Tongue (tissue), 2 donors: Measurements from ENCODE around the gene SNCA. TPM values are rescaled to one million over a fixed set of nuclear protein-coding genes. Genes with fewer than 3 reads are reported as not detected.
A peak's percentile ranks its signal among the peaks of the same experiment; 100 is the strongest.

ENCODE experiments used
- DNase-seq: peaks from one replicate; pipeline ENCODE4 v3.0.0-alpha.2; 2015
- total RNA-seq: library from RNA; depleted of rRNA; stranded (reverse); fragments of >200 nt; gene quantifications from one replicate; pipeline ENCODE4 v1.2.3, GENCODE V29; 2014

The SNCA gene
- total RNA-seq, 1 donor from 2014 or later, result 17.7 TPM

DNA sequence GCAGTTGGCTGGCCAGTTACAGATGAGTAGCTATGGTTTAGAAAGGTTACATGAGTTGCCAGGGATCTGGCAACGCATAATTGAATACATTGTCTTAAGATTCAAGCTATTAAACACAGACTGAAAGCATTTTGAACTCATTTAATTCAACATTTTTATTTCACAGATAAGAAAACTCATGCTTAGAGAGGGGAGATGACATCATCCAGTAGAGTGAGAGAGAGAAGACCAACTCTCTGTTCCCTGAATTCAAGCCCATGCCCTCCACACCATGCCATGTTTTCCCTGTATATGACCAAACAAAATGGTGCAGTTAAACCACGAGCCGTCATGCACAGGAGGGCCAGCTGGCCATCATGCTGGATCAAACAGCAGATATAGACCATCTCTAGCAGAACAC lies 22.6 kb downstream of the SNCA start:
- DNase-seq, result no peak

- DNase-seq, result no peak
These were observed 23.8 kb downstream of the SNCA start for GRCh38 chr4:89813197-89813596.

- no peak for DNase-seq
These were observed 29.4 kb downstream of the SNCA start for GRCh38 chr4:89807441-89808140.

- no peak for DNase-seq
These were observed 31.7 kb downstream of the SNCA start for GRCh38 chr4:89805297-89805696.

DNA sequence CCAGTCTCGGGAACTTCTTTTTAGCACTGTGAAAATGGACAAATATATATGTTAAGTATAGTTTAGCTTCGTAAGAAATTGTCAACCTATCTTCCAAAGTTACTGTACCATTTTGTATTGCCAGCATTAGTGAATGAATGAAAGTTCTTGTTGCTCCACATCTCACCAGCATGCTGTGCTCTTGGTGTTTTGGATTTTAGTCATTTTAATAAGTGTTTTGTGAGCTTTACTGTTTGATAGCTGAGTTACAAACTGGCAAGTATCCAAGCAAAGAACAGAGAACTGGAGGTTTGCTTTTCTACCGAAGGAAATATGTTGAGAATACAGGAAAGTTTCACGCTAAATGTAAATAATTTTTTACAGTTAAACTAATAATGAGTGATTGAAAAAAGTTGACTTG lies 33.0 kb downstream of the SNCA start:
- peak; percentile 6 for DNase-seq

DNA sequence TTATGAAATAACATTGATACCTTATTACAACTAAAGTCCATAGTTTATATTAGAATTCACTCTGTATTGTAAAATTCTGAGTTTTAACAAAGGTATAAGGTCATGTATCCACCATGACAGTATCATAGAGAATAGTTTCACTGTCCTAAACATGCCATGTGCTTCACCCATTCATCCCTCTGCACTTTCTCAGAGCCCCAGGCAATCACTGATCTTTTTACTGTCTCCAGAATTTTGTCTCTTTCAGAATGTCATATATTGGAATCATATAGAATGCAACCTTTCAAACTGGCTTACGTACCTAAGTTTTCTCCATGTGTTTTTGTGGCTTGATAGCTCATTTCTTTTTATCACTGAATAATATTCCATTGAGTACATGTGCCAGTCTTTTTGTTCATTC lies 33.9 kb downstream of the SNCA start:
- no peak for DNase-seq

DNA sequence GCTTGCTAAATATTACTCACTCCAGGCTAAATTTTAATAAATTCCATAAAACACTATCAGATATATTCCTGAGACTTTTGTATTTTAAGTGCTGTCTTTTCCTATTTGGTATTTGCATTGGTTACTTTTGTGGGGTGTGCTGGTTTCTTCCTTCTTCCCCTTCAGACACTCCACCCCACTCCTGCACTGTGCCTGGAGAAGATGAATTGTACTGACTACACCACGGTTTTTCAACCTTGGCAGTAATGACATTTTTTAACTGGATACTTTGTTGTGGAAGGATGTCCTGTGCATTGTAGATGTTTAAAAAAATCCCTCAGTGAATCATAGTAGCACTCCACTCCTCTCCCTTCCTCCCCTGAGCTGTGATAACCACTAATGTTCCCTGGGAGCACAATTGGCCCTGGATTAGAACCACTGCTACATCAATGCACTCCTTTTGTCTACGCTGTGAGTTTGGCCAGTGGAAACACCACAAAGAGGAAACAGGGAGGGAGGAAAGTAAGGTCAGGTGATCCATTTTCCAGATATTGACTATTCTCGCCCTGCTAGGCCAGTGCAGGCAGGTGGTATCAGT lies 36.3 kb downstream of the SNCA start:
- DNase-seq, result no peak

DNA sequence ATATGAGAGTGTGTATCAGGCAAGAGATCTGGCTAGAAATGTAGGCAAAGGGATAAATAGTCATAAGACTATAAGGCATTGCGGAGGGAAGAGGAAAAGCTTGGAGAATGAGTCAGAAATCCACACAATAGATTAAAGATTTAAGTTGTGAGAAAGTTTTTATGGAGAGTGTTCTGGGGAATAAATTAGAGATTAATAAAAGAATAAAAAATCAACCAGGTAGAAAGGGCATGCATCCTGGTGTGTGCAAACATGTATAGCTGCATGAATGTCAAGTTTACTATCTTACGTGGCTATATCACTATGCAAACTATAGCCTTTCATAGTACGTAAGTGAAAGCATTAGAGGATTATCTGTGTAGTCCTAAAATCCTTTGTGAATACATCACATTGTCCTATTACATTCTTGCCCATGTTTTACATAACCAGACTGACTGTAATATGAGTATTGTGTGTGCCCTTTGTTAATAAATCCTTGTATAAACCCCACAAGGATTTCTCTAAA lies 36.9 kb downstream of the SNCA start:
- peak; percentile 55 for DNase-seq

DNA sequence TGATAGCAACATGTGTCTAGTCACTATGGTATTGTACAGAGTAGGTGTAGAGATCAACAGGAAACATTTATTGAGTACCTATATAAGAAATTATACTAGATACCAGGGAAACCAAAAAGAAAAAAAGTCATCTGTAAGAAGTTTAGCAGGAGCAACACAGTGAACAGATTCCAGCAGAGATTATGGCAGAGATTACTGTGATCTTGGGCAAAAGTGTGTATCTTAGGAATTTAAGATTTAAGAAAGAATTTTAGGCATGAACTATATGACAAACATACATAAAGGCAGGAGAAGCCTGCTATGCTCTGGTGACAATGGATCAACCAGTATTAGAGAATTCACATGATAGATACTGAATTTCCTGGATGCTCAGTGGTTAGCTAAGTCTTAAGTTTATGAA lies 37.9 kb downstream of the SNCA start:
- DNase-seq, result no peak

- DNase-seq, result no peak
These were observed 39.8 kb downstream of the SNCA start for GRCh38 chr4:89797117-89797516.

GRCh38 chr4:89788206-89789072 lies 48.5 kb downstream of the SNCA start:
- peak; percentile 12 for DNase-seq

- no peak for DNase-seq
These were observed 52.2 kb downstream of the SNCA start for GRCh38 chr4:89784686-89785231.

DNA sequence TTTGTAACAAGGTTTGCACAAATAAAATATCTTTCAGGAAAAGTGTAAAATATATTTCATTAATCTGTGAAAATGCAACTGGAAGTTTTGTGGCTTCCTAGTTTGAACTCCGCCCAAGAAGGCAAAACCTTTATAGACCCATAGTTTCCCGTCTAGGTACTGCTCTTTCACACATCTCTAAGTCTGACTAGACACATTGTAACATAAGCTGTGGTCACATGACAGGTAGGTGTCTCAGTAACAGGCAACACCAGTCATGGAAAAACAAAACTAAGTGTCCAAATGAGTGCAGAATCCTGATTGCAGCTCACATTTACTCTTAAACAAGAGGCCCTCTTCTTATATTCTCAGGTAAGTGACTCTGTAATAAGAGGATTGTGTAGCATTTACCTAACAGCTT lies 55.6 kb downstream of the SNCA start:
- DNase-seq, result no peak

DNA sequence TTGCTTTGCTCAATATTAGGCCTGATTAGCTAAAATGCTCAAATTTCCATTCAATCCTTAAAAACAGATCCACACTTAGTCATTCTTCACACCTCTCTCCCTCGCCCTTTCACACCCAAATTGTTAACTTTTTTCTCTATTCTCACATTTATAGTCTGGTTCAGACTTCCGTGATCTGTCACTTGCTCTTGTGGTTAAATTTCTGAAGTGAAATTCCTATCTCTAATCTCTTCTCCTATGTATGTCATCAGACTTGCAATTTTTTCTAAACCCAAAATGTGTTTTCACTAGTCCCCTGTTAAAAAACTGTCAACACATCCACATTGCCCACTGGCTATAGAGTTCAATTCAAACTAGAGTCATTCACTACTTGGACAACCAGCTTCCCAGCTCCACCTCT lies 63.2 kb downstream of the SNCA start:
- no peak for DNase-seq

- DNase-seq, result no peak
These were observed 67.1 kb downstream of the SNCA start for GRCh38 chr4:89769856-89770255.

DNA sequence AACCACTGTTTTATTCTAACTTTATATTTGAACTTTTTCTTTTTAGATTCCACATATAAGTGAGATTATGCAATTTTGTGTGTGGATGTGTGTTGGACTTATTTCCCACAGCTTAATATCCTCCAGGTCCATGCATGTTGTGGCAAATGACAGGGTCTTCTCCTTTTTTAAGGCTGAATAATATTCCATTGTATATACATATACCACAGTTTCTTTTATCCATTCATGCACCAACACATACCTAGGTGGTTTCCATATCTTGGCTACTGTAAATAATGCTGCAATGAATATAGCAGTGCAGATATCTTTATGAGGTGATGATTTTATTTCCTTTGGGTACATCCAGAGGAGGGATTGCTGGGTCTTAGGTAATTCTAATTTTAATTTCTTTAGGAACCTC lies 69.0 kb downstream of the SNCA start:
- no peak for DNase-seq

- DNase-seq, result peak; percentile 95
These were observed 71.0 kb downstream of the SNCA start for GRCh38 chr4:89765966-89766365.

DNA sequence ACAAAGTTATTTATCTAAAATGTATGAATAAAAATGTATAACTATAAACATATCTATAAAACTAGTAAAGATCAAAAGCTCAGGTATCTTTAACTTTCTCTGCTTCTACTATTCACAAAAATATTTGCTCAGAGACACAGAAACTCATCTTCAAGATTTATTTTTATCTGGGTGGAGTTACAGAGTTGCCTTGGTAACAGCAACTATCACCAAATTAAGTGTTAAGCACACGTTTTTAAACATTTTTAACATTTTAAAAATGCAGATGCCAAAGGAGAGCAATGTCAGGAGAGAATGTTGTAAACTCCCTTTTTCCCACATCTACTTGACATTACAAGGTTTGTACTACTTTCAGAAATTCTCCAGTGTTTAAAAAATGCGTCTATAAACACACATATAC lies 71.4 kb downstream of the SNCA start:
- no peak for DNase-seq

DNA sequence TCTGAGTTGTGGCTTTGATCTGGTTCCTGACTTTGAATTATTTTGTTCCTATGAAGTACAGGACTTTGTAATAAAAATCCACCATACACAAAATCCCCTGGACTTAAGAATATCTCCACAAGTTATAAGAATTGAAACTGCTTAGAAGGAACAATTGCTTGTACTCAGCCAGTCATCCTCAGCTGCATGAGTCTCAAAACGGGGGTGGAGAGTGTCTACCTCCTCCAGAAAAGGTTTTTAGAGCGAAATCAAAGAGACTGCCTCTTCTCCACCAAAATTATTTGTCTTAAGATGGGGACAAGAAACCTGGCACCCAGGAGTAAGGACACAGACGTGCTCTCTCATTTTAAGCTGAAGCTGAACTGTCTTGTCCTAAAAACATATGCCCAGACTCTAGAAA lies 74.7 kb downstream of the SNCA start:
- no peak for DNase-seq

GRCh38 chr4:89759426-89759825 lies 77.5 kb downstream of the SNCA start:
- no peak for DNase-seq

DNA sequence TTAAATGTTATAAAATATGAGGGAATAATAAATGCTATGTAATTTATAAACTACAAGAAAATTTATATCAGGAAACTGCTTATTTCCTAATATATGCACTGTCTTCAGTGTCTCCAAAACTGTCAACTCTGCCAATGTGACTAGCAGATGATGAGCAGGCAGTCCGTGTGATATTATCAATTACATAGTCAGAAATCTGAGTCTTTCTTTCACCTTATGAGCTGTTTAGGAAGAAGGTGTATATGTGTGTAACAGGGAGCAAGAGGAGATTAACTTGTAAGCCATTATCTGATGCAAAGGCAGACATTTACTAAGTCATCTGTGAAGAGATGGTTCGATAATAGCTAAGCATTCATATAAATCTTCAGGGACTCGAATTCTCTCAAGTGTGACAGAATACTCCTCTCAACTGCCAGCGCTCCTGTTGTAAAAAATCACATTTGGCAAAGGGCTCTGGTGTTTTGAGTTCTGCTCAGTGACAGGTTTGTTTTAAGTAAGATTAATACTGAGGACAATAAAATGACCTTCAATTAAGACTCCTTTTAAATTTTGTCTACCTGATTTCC lies 79.7 kb downstream of the SNCA start:
- no peak for DNase-seq

DNA sequence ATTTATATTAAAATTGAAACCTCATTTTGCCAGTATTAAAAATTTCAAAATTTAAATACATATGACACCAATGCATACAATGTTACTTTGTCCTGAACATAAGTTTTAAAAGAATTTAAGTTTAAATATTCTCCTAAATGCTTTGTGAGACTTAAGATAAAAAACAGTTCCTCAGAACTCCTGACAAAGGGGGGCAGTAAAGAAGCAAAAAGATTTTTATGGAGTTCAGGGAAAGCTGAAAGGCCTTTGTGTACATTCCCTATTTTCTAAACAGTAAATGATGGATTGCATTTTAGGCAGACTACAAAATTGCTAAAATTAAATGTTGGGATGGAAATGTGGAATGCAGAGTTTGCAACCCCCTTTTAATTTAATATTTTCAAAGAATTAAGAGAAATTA lies 81.7 kb downstream of the SNCA start:
- DNase-seq, result no peak

GRCh38 chr4:89754531-89754930 lies 82.4 kb downstream of the SNCA start:
- no peak for DNase-seq
